GM12878 (cell line): ENCODE data around the gene KPNA5. TPM values are rescaled to one million over a fixed set of nuclear protein-coding genes. Genes with fewer than 3 reads are reported as not detected.

Source experiments
- ATAC-seq: fragments of 200-7000 bp; cut with Tn5 transposase; 3 replicates; pipeline ENCODE4 v1.9.1; 2020; ENCODE audit warnings: mild to moderate bottlenecking, moderate library complexity
- BruUV-seq: library from RNA; stranded (reverse); fragments of 400-500 nt; replicated peaks from 2 replicates; lab custom pipeline; 2021; lab: Mats Ljungman, UMichigan
- CTCF ChIA-PET: fragments of 300-600 bp; sonication (Branson Sonifier 250); formaldehyde crosslinking; extraction: SDS; loops from one replicate; lab custom pipeline; 2021; ENCODE audit warnings: inconsistent platforms; lab: Yijun Ruan, JAX
- POLR2A ChIA-PET: fragments of 350-600 bp; formaldehyde crosslinking; extraction: SDS; loops from one replicate; lab custom pipeline; 2021; ENCODE audit warnings: inconsistent platforms; lab: Charles Lee
- RAD21 ChIA-PET: fragments of 300-600 bp; sonication (Branson Sonifier 250); formaldehyde crosslinking; loops from one replicate; lab custom pipeline; 2023; ENCODE audit warnings: antibody characterized with exemption; ENCODE audit not compliant: unreplicated experiment; lab: Charles Lee
- SMC1A ChIA-PET: fragments of 300-600 bp; sonication (Branson Sonifier 250); formaldehyde crosslinking; loops from one replicate; lab custom pipeline; 2023; ENCODE audit not compliant: unreplicated experiment, uncharacterized antibody; lab: Charles Lee
- DNase-seq: peaks from one replicate; pipeline ENCODE4 v3.0.0-alpha.2; 2011; ENCODE audit warnings: low read depth, low spot score
- FAIRE-seq: peaks from 3 replicates; lab custom pipeline; 2011; peaks lifted over from hg19 to GRCh38; lab: Jason Lieb, UNC
- H2AFZ ChIP-seq: 2 replicates; pipeline ENCODE4 v1.6.0; 2011; ENCODE audit warnings: low read depth, low read length, control low read depth; ENCODE audit not compliant: control insufficient read depth
- H3K27ac ChIP-seq: 2 replicates; pipeline ENCODE4 v1.5.1; 2011; ENCODE audit warnings: control low read depth; ENCODE audit not compliant: control insufficient read depth, insufficient read depth
- H3K27me3 ChIP-seq, 2 experiments: replicated peaks in 1 of 2; 2 replicates each; pipeline versions ENCODE4 v1.6.0 to v1.6.1; 2011; ENCODE audit warnings: low read length in 1 of 2; ENCODE audit not compliant: control insufficient read depth in 2 of 2, insufficient read depth in 2 of 2
- H3K36me3 ChIP-seq, 2 experiments: 2 replicates each; pipeline ENCODE4 v1.5.1; 2011; ENCODE audit warnings: low read length in 1 of 2; ENCODE audit not compliant: control insufficient read depth in 2 of 2, insufficient read depth in 2 of 2
- H3K4me1 ChIP-seq: 2 replicates; pipeline ENCODE4 v1.6.1; 2011; ENCODE audit warnings: mild to moderate bottlenecking, low read length, moderate library complexity, mixed read lengths; ENCODE audit not compliant: control insufficient read depth, insufficient read depth
- H3K4me2 ChIP-seq: 2 replicates; pipeline ENCODE4 v1.6.0; 2011; ENCODE audit warnings: control low read depth; ENCODE audit not compliant: control insufficient read depth, insufficient read depth
- H3K4me3 ChIP-seq: fragments of 200-600 bp; sonication (generic); 2 replicates; pipeline ENCODE4 v1.5.1; 2016
- H3K79me2 ChIP-seq: 2 replicates; pipeline ENCODE4 v1.6.0; 2011; ENCODE audit warnings: low read length; ENCODE audit not compliant: control insufficient read depth, insufficient read depth
- H3K9ac ChIP-seq: 2 replicates; pipeline ENCODE4 v1.8.0; 2011; ENCODE audit warnings: low read length, control low read depth, mixed read lengths; ENCODE audit not compliant: control insufficient read depth, insufficient read depth
- H3K9me3 ChIP-seq: replicated peaks from 3 replicates; pipeline ENCODE4 v1.5.1; 2011; ENCODE audit warnings: mild to moderate bottlenecking, low read length; ENCODE audit not compliant: control insufficient read depth, insufficient read depth
- H4K20me1 ChIP-seq: 2 replicates; pipeline ENCODE4 v1.6.0; 2011; ENCODE audit not compliant: control insufficient read depth, insufficient read depth
- IKZF2 ChIP-seq, 2 experiments: fragments of 450-650 bp; IDR thresholded peaks; 2 replicates each; pipeline ENCODE4 v1.6.1; 2017; ENCODE audit warnings: mild to moderate bottlenecking in 2 of 2, moderate library complexity in 2 of 2
- MTA3 ChIP-seq: IDR thresholded peaks from 2 replicates; pipeline ENCODE4 v1.6.1; 2012; ENCODE audit warnings: low read length, inconsistent platforms, borderline replicate concordance
- NFXL1 ChIP-seq: fragments of 450-650 bp; IDR thresholded peaks from 2 replicates; pipeline ENCODE4 v1.6.1; 2017; ENCODE audit warnings: antibody characterized with exemption, mild to moderate bottlenecking, borderline replicate concordance
- SPI1 ChIP-seq: IDR thresholded peaks from 2 replicates; pipeline ENCODE4 v1.6.1; 2011; ENCODE audit warnings: low read depth, mild to moderate bottlenecking, low read length, moderate library complexity, borderline replicate concordance; ENCODE audit not compliant: insufficient read depth
- WGBS: methylation state at CpG from one replicate; pipeline ENCODE4 v1.1.6; 2016; ENCODE audit warnings: low lambda C conversion rate; ENCODE audit not compliant: insufficient replicate concordance, insufficient coverage; ENCODE audit errors: missing lambda C conversion rate; 5-methylcytosine and 5-hydroxymethylcytosine counted together
- in situ Hi-C: fragments of 300-500 bp; cut with MboI; formaldehyde crosslinking; loops from 9 replicates; pipeline ENCODE4 v1.14.3; 2018; ENCODE audit warnings: mixed read lengths
- intact Hi-C: fragments of 100-400 bp; cut with micrococcal nuclease; formaldehyde crosslinking; loops from one replicate; pipeline ENCODE4 v1.14.2; 2022; ENCODE audit not compliant: unreplicated experiment
- polyA plus RNA-seq, 11 experiments: library from polyadenylated mRNA; depleted of rRNA in 4 of 11; unstranded in 6 of 11; stranded (reverse) in 5 of 11; fragments of >200 nt; fragmentation: Nextera tagmentation in 4 of 11; fragmentation: Illumina TruSeq in 1 of 11; extraction: Ambion mirVana in 4 of 11; extraction: Trizol in 1 of 11; gene quantifications; 1 replicate in 1 of 11; 2 replicates in 10 of 11; pipeline versions ENCODE4 v1.2.1 to v1.2.3, GENCODE V29; 2011 to 2016; ENCODE audit warnings: inconsistent platforms in 2 of 11, missing spikeins in 2 of 11, low read depth in 1 of 11
- total RNA-seq, 4 experiments: library from RNA; depleted of rRNA in 3 of 4; stranded (reverse); fragments of >200 nt in 3 of 4; fragmentation: Illumina TruSeq in 1 of 4; extraction: Trizol in 1 of 4; gene quantifications; 2 replicates each; pipeline versions ENCODE4 v1.2.1 to v1.2.3, GENCODE V29; 2013 to 2021
- TF ChIP-seq, protein P1 (sequence below): IDR thresholded peaks from 2 replicates; pipeline ENCODE4 v1.6.1; 2012; ENCODE audit warnings: low read length, inconsistent platforms
- TF ChIP-seq, protein P2 (sequence below): fragments of 450-650 bp; IDR thresholded peaks from 2 replicates; pipeline ENCODE4 v1.6.1; 2016; ENCODE audit warnings: mild to moderate bottlenecking
- TF ChIP-seq, protein P3 (sequence below), 3 experiments: IDR thresholded peaks in 2 of 3; conservative IDR thresholded peaks in 1 of 3; 2 replicates each; pipeline ENCODE4 v1.5.1; 2011; ENCODE audit warnings: low read depth in 3 of 3, low read length in 3 of 3, mild to moderate bottlenecking in 3 of 3, control low read depth in 2 of 3, moderate library complexity in 2 of 3, inconsistent platforms in 1 of 3, mixed read lengths in 1 of 3; ENCODE audit not compliant: control insufficient read depth in 2 of 3, insufficient read depth in 1 of 3; ENCODE audit errors: extremely low read depth in 1 of 3

Gene KPNA5
- total and polyA plus RNA-seq, 10 of the 15 experiments (the other 5 are each of a cell fraction or from before 2014, with no cell fraction given) = 1.9 to 7.6 (median 4.5) TPM

DNA sequence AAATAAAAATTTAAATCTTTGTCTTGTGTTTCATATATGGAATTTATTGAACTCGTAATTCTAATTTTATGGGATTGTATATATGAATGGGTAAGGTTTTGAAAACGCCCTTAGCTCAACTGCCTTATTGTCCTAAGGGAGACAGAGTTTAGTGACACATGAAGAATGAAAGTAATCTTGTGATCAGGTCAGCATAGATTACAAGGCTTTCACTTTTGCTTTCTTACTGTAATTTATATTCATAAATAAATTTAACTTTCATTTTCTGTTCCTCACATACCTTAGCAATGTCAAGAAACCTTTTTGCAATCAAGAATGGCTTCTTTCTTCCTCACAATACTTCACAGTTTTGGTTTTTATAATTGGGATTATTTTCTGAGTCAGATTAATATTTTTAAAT, 14.4 kb downstream of the KPNA5 start:
- in situ Hi-C loops (no loop called here), intact Hi-C loops (no loop called here)
- Histone ChIP-seq H3K9me3 (no peaks in the 10 kb centered on the region), H3K9ac (no peak overlapping the region), H3K79me2 (no peaks in the 10 kb centered on the region; the same call in 1 of the 2 replicates), H3K4me1 (no peaks in the 10 kb centered on the region; the same call in 1 of the 2 replicates), H3K36me3 (peaks cover 2 to 5% of the 10 kb centered on the region in 2 experiments), H4K20me1 (no peaks in the 10 kb centered on the region), H3K4me2 (0 out of 2 replicates have a peak overlapping the region, but pooled peaks have one; percentile 14), H3K4me3 (no peak overlapping the region), H3K27ac (no peak overlapping the region), H3K27me3 (no peaks in the 10 kb centered on the region), H2AFZ (no peak overlapping the region)
- WGBS = 43% methylated on average over 2 of the region's 2 CpGs
- FAIRE-seq = no peak
- ChIA-PET CTCF (no interaction called here), POLR2A (interaction anchor here (1.4 kb wide), 1 partner anchor 14 kb away, joined by 4 read pairs; no protein-coding TSS in a partner anchor), RAD21 (no interaction called here), SMC1A (no interaction called here)
- DNase-seq = peak; percentile 13
- TF ChIP-seq, protein P1, sequence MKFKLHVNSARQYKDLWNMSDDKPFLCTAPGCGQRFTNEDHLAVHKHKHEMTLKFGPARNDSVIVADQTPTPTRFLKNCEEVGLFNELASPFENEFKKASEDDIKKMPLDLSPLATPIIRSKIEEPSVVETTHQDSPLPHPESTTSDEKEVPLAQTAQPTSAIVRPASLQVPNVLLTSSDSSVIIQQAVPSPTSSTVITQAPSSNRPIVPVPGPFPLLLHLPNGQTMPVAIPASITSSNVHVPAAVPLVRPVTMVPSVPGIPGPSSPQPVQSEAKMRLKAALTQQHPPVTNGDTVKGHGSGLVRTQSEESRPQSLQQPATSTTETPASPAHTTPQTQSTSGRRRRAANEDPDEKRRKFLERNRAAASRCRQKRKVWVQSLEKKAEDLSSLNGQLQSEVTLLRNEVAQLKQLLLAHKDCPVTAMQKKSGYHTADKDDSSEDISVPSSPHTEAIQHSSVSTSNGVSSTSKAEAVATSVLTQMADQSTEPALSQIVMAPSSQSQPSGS = 0 out of 2 replicates have a peak, but pooled peaks have one; percentile 28
- TF ChIP-seq, protein P2, sequence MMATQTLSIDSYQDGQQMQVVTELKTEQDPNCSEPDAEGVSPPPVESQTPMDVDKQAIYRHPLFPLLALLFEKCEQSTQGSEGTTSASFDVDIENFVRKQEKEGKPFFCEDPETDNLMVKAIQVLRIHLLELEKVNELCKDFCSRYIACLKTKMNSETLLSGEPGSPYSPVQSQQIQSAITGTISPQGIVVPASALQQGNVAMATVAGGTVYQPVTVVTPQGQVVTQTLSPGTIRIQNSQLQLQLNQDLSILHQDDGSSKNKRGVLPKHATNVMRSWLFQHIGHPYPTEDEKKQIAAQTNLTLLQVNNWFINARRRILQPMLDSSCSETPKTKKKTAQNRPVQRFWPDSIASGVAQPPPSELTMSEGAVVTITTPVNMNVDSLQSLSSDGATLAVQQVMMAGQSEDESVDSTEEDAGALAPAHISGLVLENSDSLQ = 0 out of 2 replicates have a peak, but pooled peaks have one; percentile 10
- TF ChIP-seq MTA3 = no peak
- TF ChIP-seq SPI1 = peak; percentile 6; the same call in 1 of the 2 replicates
- no peak for TF ChIP-seq NFXL1
- TF ChIP-seq IKZF2 (IDR thresholded peaks at IDR 0.05) = no peak
- TF ChIP-seq, protein P3, sequence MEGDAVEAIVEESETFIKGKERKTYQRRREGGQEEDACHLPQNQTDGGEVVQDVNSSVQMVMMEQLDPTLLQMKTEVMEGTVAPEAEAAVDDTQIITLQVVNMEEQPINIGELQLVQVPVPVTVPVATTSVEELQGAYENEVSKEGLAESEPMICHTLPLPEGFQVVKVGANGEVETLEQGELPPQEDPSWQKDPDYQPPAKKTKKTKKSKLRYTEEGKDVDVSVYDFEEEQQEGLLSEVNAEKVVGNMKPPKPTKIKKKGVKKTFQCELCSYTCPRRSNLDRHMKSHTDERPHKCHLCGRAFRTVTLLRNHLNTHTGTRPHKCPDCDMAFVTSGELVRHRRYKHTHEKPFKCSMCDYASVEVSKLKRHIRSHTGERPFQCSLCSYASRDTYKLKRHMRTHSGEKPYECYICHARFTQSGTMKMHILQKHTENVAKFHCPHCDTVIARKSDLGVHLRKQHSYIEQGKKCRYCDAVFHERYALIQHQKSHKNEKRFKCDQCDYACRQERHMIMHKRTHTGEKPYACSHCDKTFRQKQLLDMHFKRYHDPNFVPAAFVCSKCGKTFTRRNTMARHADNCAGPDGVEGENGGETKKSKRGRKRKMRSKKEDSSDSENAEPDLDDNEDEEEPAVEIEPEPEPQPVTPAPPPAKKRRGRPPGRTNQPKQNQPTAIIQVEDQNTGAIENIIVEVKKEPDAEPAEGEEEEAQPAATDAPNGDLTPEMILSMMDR (IDR thresholded peaks at IDR 0.05 in 2 of 3, conservative IDR thresholded peaks at IDR 0.05 in 1 of 3; ENCODE audit: control insufficient read depth in 2 of 3, extremely low read depth in 1 of 3, insufficient read depth in 1 of 3, low read depth in 3 of 3, low read length in 3 of 3) = no peak
- peak; percentile 94 for ATAC-seq
- no TSS peak for BruUV-seq
